ENCODE data around the gene ZNF362. TPM values are rescaled to one million over a fixed set of nuclear protein-coding genes. Genes with fewer than 3 reads are reported as not detected.
"Not testable (repeated sequence)": the region's sequence is repeated elsewhere in the genome, so short reads cannot be mapped to it uniquely, and the experiment has no call there.

Gene ZNF362
- total and polyA plus RNA-seq, 4 donors = 2.3 to 6.3 (median 5.4) TPM

DNA sequence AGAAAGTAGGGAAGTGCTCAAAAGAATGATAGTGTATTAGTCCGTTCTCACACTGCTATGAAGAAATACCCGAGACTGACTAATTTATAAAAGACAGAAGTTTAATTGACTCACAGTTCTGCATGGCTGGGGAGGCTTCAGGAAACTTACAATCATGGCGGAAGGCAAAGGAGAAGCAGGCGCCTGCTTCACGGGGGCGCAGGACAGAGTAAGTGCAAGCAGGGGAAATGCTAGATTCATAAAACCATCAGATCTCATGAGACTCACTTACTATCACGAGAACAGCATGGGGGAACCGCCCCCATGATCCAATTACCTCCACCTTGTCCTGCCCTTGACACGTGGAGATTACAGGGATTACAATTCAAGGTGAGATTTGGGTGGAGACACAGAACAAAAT, 16.9 kb upstream of the ZNF362 start:
- H3K4me1 ChIP-seq (ENCODE audit: control insufficient read depth in 4 of 4, insufficient read depth in 4 of 4, low read length in 3 of 4); H3K27ac ChIP-seq (ENCODE audit: low read depth in 1 of 2, low read length in 2 of 2); H3K36me3 ChIP-seq (ENCODE audit: control insufficient read depth in 4 of 4, insufficient read depth in 3 of 4, low read depth in 1 of 4, low read length in 3 of 4); H3K9ac ChIP-seq (ENCODE audit: low read depth in 1 of 2, low read length in 2 of 2); H3K27me3 ChIP-seq (ENCODE audit: control insufficient read depth in 4 of 4, insufficient read depth in 4 of 4, low read length in 3 of 4); H3K4me3 ChIP-seq (ENCODE audit: low read depth in 1 of 3, low read length in 3 of 3); H3K9me3 ChIP-seq (ENCODE audit: control insufficient read depth in 4 of 4, low read length in 3 of 4); DNase-seq (ENCODE audit: low spot score): not testable (repeated sequence)
- 79% methylated on average over 9 of the region's 9 CpGs for WGBS

GRCh38 chr1:33241866-33242265, 14.4 kb upstream of the ZNF362 start:
- TF ChIP-seq FOXA2 (IDR thresholded peaks at IDR 0.05) = no peak
- no peak for TF ChIP-seq EGR1 (IDR thresholded peaks at IDR 0.05; ENCODE audit: low read depth in 2 of 2)
- no peak for TF ChIP-seq MAX (IDR thresholded peaks at IDR 0.05)
- no peak for TF ChIP-seq TAF1 (conservative IDR thresholded peaks at IDR 0.05)
- TF ChIP-seq ZBTB33 (IDR thresholded peaks at IDR 0.05) = no peak
- no peak for TF ChIP-seq RXRA (IDR thresholded peaks at IDR 0.05)
- TF ChIP-seq NR2F2 (IDR thresholded peaks at IDR 0.05) = no peak
- Histone ChIP-seq H3K4me1 (ENCODE audit: control insufficient read depth in 4 of 4, insufficient read depth in 4 of 4, low read length in 3 of 4) (no peaks in the 10 kb centered on the region), H3K9ac (ENCODE audit: low read depth in 1 of 2, low read length in 2 of 2) (no peak overlapping the region), H3K4me3 (ENCODE audit: low read depth in 1 of 3, low read length in 3 of 3) (no peak overlapping the region), H3K9me3 (ENCODE audit: control insufficient read depth in 4 of 4, low read length in 3 of 4) (no peaks in the 10 kb centered on the region), H3K27me3 (ENCODE audit: control insufficient read depth in 4 of 4, insufficient read depth in 4 of 4, low read length in 3 of 4) (no peaks in the 10 kb centered on the region), H3K27ac (ENCODE audit: low read depth in 1 of 2, low read length in 2 of 2) (no peak overlapping the region), H3K36me3 (ENCODE audit: control insufficient read depth in 4 of 4, insufficient read depth in 3 of 4, low read depth in 1 of 4, low read length in 3 of 4) (no peaks in the 10 kb centered on the region)
- 86% methylated on average over 4 of the region's 4 CpGs for WGBS
- DNase-seq (ENCODE audit: low spot score) = no peak

DNA sequence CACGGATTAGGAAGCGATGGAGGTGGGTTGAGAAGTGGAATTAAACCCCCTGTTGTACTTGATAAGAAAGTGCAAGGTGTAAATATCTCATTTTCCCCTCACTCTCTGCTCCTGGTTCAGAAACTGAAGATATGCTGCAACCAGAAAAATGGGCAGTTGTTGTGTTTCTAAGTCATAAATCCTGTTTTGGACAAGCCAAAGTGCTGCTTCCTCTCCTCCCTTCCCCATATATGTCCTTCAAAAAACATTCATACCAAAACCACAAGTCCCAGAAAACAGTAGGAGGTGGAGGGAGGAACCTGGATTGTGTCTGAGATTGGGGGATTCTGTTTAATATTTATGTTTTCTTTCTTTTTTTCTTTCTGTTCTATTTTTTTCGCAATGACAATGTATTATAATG, 13.6 kb upstream of the ZNF362 start:
- H3K4me3 ChIP-seq (ENCODE audit: low read depth in 1 of 3, low read length in 3 of 3) = no peak overlapping the region
- H3K27me3 ChIP-seq (ENCODE audit: control insufficient read depth in 4 of 4, insufficient read depth in 4 of 4, low read length in 3 of 4) = no peaks in the 10 kb centered on the region
- no peaks in the 10 kb centered on the region for H3K36me3 ChIP-seq (ENCODE audit: control insufficient read depth in 4 of 4, insufficient read depth in 3 of 4, low read depth in 1 of 4, low read length in 3 of 4)
- 46% methylated on average over 3 of the region's 3 CpGs for WGBS
- no peak for TF ChIP-seq FOXA1 (IDR thresholded peaks at IDR 0.05)
- no peak overlapping the region for H3K27ac ChIP-seq (ENCODE audit: low read depth in 1 of 2, low read length in 2 of 2)
- H3K4me1 ChIP-seq (ENCODE audit: control insufficient read depth in 4 of 4, insufficient read depth in 4 of 4, low read length in 3 of 4) = no peaks in the 10 kb centered on the region
- H3K9me3 ChIP-seq (ENCODE audit: control insufficient read depth in 4 of 4, low read length in 3 of 4) = no peaks in the 10 kb centered on the region
- DNase-seq (ENCODE audit: low spot score) = no peak
- no peak overlapping the region for H3K9ac ChIP-seq (ENCODE audit: low read depth in 1 of 2, low read length in 2 of 2)

DNA sequence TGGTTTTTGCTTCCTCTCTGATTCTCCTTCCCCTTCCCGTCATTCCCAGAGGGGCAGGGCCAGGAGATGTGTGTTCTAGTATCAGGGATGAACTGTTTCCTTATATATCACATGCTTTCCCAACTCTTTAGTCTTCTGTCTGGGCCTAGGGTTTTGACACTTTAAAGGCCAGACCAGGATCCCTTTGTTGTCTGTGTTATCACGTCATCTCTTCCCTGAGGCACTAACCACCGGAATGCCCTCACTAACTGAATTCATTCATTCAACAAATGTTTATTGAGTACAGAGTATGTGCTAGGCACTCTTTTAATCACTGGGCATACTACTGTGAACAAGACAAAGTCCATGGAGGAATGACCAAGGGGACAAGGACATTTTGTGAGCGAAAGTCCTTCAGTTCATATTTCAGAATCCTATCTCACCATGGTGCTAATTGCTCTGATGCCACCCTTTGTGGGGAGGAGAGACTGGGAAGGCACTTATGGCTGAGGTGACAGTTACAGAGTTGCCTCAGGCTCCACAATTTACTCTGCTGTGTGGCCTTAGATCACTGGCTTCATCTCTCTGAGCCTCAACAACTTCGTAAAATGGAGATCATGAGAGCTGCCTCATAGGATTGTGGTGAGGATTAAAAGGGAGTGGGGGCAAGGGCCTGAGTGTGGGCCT, 12.0 kb upstream of the ZNF362 start:
- WGBS = 81% methylated on average over 5 of the region's 5 CpGs
- H3K4me1 ChIP-seq (ENCODE audit: control insufficient read depth in 4 of 4, insufficient read depth in 4 of 4, low read length in 3 of 4) = no peaks in the 10 kb centered on the region
- H3K27ac ChIP-seq (ENCODE audit: low read depth in 1 of 2, low read length in 2 of 2) = no peak overlapping the region

More for the DNA sequence above, 12.0 kb upstream of the ZNF362 start:
- no peak overlapping the region for H3K4me3 ChIP-seq (ENCODE audit: low read depth in 1 of 3, low read length in 3 of 3)
- no peaks in the 10 kb centered on the region for H3K9me3 ChIP-seq (ENCODE audit: control insufficient read depth in 4 of 4, low read length in 3 of 4)
- H3K27me3 ChIP-seq (ENCODE audit: control insufficient read depth in 4 of 4, insufficient read depth in 4 of 4, low read length in 3 of 4) = no peaks in the 10 kb centered on the region
- TF ChIP-seq SP1 (IDR thresholded peaks at IDR 0.05) = no peak
- TF ChIP-seq RXRA (IDR thresholded peaks at IDR 0.05) = no peak
- no peak for TF ChIP-seq TAF1 (conservative IDR thresholded peaks at IDR 0.05)
- TF ChIP-seq, protein P1, sequence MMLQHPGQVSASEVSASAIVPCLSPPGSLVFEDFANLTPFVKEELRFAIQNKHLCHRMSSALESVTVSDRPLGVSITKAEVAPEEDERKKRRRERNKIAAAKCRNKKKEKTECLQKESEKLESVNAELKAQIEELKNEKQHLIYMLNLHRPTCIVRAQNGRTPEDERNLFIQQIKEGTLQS (IDR thresholded peaks at IDR 0.05) = no peak
- no peak for TF ChIP-seq HNF4G (IDR thresholded peaks at IDR 0.05)
- no peak for TF ChIP-seq ZBTB33 (IDR thresholded peaks at IDR 0.05)
- TF ChIP-seq, protein P2, sequence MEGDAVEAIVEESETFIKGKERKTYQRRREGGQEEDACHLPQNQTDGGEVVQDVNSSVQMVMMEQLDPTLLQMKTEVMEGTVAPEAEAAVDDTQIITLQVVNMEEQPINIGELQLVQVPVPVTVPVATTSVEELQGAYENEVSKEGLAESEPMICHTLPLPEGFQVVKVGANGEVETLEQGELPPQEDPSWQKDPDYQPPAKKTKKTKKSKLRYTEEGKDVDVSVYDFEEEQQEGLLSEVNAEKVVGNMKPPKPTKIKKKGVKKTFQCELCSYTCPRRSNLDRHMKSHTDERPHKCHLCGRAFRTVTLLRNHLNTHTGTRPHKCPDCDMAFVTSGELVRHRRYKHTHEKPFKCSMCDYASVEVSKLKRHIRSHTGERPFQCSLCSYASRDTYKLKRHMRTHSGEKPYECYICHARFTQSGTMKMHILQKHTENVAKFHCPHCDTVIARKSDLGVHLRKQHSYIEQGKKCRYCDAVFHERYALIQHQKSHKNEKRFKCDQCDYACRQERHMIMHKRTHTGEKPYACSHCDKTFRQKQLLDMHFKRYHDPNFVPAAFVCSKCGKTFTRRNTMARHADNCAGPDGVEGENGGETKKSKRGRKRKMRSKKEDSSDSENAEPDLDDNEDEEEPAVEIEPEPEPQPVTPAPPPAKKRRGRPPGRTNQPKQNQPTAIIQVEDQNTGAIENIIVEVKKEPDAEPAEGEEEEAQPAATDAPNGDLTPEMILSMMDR (IDR thresholded peaks at IDR 0.05; ENCODE audit: low read depth, low read length, missing input control) = no peak
- no peak for TF ChIP-seq FOXA1 (IDR thresholded peaks at IDR 0.05)
- no peak for TF ChIP-seq EGR1 (IDR thresholded peaks at IDR 0.05; ENCODE audit: low read depth in 2 of 2)
- no peak for TF ChIP-seq FOXA2 (IDR thresholded peaks at IDR 0.05)
- TF ChIP-seq YY1 (IDR thresholded peaks at IDR 0.05) = no peak
- no peak for TF ChIP-seq HNF4A (conservative IDR thresholded peaks at IDR 0.05)
- TF ChIP-seq MAX (IDR thresholded peaks at IDR 0.05) = no peak
- TF ChIP-seq JUND (IDR thresholded peaks at IDR 0.05) = no peak
- no peak for DNase-seq (ENCODE audit: low spot score)
- H3K9ac ChIP-seq (ENCODE audit: low read depth in 1 of 2, low read length in 2 of 2) = no peak overlapping the region
- H3K36me3 ChIP-seq (ENCODE audit: control insufficient read depth in 4 of 4, insufficient read depth in 3 of 4, low read depth in 1 of 4, low read length in 3 of 4) = no peaks in the 10 kb centered on the region

Measured in liver (tissue), 9 donors.